Measurements from ENCODE around the gene CARNS1.
A peak's percentile ranks its signal among the peaks of the same experiment; 100 is the strongest.

Gene CARNS1

DNA sequence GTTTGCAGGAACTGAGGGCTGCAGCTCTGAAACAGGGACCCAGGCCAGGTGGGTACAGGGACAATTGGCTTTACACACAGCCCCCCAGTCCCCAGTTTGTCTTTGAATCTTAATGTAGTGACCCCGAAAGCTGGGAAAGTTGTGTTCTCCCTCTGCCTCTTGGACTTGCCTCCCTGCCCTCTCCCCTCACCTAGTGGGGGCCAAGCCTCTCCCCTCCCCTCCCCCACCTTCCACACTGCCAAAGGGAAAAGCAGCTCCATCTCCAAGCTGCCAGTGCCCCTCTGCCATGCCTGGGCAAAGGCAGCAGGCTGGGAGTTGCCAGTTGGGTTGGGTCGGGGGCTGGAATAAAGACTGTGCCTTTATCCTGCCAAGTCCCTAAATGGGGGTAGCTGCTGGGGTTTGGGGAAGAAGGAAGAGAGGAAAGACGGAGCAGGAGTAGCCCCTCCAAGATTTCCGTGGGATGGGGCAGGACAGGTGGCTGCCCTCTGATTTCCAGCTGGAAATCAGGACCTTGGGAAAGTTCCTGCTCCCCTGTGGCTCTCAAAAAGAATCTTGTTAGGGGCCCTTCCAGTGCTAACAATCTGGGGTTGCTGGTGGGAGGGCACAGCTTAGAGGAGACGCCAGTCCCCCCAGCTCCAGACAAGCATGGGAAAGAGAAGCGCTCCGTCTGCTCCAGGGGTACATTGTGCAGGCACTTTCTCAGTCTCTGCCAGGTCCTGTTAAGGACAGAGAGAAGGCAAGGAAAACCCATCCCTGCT is 39.2 kb upstream of the CARNS1 start:
- DNase-seq (ENCODE audit: low spot score) = no peak

DNA sequence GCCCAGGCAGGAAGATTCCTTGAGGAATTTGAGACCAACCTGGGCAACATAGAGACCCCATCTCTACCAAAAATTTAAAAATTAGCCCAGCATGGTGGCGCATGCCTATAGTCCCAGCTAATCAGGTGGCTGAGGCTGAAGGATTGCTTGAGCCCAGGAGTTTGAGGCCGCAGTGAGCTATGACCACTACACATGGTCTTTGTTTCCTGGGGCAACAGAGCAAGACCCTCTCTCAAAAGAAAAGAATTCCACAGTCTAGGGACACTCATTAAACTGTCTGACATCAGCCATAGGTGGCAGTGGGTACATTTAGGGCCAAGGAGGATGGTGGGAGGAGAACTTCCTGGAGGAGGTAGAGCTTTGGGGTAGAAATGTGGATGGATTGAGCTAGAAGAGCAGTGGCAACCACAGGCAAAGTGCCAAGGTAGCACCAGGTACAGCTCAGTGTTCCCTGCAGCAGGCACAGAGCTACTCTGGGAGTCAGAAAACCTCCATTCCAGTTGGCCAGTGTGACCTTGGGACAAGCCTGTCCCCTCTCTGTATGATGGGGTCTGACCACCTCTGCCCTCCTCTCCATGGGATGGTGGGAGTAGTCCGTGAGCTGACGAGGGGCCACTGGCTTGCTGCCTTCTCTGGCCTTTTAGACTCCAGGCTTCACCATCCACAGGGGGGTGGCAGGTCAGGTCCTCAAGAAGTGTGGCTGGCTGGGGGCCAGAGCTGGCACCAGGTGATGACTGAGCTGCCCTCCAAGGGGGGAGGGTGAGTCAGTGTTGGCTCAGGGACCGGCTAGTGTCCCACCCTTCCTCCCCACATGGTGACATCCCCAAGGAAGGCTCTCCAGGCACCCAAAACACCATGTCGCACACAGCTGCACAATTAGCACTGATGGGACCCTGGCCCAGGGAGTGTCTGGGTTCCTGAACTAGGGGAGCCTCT is 38.3 kb upstream of the CARNS1 start:
- peak; percentile 85 for DNase-seq (ENCODE audit: low spot score)

DNA sequence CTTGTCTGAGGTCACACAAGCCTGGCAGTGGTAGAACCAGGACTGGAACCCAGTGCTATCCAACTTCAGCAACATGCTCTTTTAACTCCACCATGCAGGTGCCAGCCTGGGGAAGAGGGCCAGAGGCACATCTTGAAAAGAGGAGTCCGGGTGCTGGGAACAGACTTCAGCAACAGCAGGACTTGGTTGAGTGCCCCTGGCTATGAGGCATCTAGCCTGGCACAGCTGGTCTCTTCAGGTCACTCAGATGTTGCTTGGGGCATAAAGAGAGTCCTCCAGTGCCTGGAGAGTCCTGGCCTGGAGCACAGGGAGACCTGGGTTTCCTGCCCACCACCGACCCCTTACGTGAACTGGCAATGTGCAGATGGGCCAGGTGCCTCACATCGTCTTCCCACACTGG is 36.9 kb upstream of the CARNS1 start:
- DNase-seq (ENCODE audit: low spot score) = no peak

DNA sequence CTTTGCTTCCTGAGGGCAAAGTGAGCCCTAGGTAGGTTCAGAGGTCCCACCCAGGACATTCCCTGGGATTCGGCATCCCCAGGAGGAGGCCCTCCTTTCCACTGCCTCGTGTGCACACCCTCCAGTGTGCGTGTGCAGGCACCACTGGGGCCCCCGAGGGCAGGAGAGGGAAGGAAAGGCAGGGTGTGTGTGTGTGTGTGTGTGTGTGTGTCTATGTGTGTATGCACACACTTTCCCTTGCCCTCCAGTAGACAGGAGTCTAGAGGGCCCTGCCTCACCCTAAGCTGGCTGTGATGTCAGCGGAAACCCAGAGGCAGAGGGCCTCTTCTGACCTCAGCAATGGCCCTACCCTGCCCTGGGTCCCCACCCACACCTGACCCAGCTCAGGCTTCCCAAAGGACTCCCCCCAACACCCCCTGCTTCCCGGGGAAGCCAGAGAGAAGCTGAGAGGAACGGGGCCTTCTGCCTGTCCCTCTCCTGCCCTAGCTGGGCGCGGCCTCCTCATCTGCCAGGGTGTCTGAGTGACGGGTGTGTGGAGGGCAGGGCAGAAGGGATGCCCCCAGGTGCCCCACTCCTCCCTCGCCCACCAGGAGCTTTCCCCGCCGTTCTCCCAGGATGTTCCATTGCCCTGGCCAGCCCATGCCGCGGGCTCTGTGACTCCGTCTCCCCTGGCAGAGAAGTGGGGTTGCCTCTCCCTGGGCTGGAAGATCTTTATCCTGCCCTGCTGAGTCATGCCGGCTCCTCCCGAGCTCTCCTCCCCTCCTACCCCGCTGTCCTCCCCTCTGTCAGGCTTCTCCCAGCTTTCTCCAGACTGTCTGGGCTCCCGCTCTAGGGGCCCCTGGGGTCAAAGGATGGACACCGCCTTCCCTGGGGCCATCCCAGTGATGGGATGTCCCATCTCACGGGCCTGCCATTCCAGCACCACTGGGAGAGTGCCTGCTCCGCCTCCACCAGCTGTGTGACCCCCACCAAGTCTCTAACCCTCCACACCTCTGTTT is 36.1 kb upstream of the CARNS1 start:
- DNase-seq (ENCODE audit: low spot score) = no peak

DNA sequence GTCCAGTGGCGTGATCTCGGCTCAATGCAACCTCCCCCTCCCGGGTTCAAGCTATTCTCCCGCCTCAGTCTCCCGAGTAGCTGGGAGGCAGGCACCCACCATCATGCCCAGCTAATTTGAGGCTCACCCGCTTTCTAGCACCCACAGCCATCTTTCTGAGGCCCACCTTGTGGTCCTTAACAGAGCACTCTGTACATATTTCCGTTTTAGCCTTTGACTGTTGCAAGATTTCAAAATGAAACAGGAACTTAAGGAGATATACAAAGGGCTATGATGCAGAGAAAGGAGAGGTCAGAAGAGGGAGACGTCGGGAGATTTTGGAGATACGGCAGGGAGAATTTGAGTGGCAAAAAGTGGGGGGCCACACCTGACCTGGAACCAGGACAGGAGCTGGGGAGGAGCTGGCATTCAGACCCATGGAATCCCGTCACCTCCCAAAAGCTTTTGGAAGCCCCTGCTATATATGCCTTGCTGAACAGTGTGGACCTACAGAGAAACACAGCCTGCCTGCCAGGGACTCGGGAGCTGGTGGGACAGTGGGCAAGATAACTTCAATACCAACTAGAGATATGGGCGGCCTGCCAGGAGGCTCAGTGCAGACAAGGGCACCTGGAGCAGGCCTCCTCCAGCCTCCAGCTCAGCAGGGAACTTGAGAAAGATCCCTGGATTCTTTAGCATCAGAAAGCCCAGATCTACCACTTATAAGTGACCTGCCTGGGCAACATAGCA is 34.1 kb upstream of the CARNS1 start:
- no peak for DNase-seq (ENCODE audit: low spot score)

DNA sequence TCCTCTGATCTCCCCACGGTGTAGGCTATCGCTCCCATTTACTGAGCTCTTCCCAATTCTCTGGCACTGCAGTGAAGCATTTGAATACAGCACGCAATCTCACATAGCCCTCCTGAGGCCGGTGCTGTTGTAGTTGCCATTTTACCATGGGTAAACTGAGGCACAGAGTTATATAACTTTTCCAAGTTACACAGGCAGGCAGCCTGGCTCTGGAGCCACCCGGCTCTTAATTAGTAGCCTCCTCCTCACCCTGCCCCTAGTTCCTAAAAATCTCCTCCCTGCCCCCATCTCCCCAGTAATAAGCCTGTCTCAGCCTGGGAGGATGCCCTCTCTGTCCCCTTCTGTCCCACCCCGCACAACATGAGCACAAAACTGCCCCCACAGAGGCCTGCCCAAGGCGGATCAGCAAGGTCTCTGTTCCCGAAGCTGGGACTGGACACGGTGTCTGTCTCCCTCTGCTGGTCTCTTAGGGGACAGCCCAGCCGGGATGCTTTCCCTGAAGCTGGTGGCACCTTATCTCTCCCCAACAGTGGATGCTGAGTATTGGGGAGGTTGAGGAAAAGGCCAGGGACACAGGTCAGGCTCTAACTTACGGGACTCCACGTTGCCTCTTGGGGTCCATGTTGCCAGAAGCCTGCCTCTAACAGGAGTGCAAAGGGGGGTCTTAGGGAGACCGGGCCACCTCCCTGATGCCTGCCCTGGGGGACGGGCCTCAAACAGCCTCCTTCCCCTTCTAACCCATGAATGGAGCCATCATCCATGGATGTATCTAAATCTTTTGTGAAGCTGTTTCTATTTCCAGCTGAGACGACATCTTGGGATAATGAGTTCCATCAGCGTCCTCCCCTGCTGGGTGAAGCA is 33.0 kb upstream of the CARNS1 start:
- DNase-seq (ENCODE audit: low spot score) = peak; percentile 82

DNA sequence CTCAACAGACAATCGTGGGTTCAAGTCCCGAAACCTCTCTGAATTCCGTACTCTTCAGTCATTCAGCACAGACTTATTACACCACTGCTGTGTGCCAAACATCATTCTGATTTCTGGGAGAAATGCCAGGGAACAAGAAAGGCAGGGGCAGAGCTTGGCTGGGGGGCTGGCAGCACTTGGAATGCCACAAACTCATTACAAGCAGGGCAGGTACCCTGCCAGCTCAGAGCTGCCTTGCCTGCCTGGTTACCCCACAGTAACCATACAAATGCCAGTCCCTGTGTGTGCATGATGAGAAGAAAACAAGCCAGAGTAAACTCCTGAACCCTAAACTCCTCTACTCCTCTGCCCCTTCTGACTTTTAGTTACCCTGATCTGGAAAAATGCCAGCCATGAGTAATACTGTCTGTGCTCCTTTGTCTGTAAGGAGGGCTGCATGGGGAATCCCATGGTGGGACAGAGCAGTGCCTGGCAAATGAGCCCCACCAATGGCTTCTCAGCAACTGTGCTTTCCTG is 30.6 kb upstream of the CARNS1 start:
- peak; percentile 89 for DNase-seq (ENCODE audit: low spot score)

DNA sequence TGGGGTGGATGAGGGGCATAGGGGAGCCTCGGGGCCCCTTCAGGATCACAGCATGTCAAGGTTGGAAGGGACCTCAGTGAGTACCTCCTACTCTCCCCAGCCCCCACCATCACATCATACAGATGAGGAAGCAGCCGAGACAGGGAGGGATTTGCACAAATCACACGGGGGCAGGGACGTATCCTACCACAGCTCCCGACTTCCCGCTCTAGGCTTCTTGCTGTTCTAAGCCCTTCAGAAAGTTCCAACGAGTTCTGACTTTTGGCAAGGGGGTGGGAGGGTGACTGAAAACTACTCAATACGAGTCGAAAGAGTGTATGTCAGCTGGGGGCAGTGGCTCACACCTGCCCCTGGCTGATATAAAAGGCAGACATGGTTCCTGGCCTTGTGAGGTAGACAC is 28.4 kb upstream of the CARNS1 start:
- DNase-seq (ENCODE audit: low spot score) = no peak

DNA sequence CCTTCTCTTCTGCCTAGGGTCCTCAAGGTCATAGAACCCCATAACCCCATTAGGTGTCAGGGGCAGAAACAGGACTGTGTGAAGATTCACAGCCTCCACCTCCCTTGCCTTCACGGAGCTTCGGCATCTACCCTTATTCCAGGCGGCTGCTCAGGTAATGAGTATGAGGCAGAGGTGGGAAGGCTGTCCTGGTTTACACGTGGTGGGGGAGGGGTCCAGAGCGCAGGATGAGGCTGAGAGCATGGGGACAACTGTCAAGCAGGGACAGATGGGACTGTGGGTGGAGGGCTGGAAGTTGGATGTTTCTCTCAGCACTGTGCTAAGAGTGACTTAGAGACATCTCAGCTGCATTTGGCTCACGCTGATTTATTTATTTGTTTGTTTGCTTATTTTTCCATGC is 28.0 kb upstream of the CARNS1 start:
- DNase-seq (ENCODE audit: low spot score) = no peak

DNA sequence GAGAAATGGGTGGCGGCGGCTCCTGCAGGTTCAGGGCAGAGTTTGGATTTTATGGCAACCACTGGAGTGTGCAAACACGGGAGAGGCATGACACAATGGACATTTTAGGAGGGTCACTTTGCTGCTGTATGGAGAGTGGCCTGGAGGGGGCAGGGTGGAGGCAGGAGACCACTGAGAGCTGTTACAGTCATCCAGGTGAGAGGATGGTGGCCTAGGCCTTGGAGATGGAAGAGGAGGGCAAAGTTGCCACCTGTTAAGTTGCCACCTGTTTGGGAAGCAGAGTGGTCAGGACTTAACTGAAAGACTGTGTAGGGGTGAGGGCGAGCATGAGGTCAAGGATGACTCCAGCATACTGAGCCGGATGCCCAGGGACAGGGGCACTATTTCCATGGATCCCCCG is 26.0 kb upstream of the CARNS1 start:
- DNase-seq (ENCODE audit: low spot score) = peak; percentile 56

DNA sequence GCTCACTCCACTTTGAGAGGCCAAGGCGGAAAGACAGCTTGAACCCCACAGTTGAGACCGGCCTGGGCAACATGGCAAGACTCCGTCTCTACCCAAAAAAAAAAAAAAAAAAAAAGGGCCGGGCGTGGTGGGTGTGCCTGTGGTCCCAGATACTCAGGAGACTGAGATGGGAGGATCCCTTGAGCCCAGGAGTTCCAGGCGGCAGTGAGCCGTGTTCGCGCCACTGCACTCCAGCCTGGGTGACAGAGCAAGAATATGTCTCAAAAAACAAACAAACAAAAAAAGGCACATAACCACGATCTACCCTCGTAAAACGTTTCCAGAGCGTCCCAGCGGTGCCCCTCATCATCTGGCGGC is 24.6 kb upstream of the CARNS1 start:
- DNase-seq (ENCODE audit: low spot score) = no peak

DNA sequence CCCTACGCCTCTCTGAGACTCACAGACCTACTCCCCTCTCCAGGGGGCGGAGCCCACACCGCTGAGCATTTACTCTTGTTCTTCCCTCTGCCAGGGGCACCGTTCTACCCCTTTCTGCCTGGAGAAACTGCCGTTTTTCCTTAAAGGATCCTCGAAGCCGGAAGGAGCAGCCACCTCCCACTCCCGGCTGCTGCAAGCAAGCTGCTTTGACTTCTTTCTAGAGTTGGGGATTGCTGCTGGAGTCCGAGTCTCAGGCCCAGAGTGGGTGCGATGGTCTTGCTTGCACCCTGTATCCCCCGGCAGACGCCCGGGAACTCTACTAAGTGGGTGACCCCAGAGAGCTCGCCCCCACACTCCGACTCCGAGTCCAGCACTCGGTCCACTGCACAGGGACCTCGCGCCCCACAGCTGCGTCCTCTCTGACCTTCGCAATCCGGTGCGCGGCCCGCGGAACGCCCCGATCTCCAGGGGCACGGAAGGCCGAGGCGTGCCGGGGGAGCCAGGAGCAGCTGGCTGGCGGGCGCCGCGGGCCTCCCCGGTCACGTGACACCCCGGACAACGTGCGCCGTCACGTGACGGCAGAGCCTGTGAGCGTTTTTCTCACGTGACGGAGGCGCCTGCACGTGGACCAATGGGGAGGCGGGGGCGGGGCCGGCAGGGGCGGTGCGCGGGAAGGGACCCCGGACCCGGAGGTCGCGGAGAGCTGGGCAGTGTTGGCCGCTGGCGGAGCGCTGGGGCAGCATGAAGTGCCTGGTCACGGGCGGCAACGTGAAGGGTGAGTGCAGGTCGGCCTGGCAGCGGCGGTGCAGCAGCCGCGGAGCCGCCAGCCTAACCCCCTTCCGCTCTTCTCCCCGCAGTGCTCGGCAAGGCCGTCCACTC is 23.9 kb upstream of the CARNS1 start, which contains the start of gene RAD9A:
Gene RAD9A (plus strand): TSS at position 683 of the 879 bp plus-strand sequence. CDS start 59 bp downstream, at position 742.
- DNase-seq (ENCODE audit: low spot score) = peak; percentile 91

DNA sequence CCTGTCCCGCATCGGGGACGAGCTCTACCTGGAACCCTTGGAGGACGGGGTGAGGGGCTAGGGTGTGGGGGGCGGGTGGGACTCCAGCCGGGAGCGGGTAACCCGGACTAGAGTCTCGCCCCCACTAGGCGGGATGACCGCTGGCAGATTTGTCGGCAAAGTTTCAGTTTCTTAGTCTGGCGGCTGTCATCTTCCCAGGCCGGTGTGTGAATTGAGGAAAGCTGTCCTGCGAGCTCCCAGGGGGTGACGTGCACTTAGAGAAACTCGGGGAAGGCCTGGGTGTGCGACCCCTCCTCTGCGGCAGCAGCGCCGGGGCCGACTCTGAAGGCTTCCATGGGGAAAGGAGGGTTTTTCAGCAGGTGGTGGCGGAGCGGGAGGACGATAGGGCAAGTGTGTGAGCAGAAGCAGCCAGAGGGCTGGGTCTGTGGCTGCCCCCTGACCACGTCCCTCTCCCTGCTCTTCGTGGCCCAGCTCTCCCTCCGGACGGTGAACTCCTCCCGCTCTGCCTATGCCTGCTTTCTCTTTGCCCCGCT is 23.2 kb upstream of the CARNS1 start:
- DNase-seq (ENCODE audit: low spot score) = no peak

DNA sequence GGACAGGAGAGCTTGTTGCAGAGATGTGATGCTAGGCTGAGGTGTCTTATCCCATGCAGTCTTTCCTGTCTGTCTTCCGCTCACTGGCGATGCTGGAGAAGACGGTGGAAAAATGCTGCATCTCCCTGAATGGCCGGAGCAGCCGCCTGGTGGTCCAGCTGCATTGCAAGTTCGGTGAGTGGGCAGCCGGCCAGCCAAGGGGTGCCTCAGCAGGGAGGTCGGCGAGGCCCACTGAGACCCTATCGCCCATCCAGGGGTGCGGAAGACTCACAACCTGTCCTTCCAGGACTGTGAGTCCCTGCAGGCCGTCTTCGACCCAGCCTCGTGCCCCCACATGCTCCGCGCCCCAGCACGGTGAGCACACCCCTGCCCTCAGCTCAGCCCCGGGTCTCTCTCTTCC is 22.0 kb upstream of the CARNS1 start:
- DNase-seq (ENCODE audit: low spot score) = no peak

DNA sequence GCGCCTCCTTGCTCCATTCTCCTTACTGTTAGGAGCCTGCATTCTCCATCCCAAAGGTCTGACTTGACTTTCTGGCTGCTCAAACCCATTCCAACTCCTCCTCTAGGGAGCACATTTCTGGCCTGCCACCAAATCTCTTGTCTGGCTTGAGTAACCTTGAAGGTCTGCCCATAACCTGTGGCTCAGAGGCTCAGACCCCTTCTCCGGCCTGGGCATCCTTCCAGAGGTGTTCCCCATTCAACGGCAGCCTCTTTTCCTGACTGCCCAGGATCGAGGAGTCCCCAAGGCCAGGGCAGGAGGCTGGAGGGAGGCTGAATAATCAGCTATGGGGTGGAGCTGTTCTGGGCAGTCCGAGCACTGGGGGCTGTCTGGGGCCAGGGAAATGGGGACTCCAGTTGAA is 21.5 kb upstream of the CARNS1 start:
- no peak for DNase-seq (ENCODE audit: low spot score)

DNA sequence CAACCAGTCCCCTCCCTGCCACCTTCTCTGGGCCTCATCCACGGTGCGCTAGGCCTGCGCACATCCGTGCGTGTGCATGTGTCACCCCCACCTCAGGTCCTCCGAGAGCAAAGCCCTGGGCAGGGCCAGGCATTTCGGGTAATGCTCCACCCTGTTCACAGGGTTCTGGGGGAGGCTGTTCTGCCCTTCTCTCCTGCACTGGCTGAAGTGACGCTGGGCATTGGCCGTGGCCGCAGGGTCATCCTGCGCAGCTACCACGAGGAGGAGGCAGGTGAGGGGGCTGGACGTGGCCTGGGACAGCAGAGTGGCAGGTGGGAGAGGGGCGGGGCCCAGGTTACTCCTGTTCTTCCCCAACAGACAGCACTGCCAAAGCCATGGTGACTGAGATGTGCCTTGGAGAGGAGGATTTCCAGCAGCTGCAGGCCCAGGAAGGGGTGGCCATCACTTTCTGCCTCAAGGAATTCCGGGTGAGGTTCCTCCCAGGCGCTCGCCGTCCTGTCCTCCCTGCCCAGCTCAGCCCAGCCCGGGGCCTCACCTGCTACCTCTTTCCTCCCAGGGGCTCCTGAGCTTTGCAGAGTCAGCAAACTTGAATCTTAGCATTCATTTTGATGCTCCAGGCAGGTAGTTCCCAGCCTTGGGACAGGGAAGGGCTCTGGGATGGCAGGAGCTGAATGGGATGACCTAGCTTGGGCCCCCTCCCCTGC is 19.8 kb upstream of the CARNS1 start:
- no peak for DNase-seq (ENCODE audit: low spot score)

DNA sequence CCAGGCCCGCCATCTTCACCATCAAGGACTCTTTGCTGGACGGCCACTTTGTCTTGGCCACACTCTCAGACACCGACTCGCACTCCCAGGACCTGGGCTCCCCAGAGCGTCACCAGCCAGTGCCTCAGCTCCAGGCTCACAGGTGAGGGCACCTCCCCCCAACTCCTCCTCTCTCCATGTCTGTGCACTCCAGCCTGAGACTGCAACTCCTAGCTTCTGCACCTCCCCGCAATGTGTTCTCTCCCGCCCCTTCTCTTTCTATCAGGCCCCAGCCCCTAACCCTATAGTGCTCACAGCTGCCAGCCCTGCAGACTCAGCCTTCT is 19.3 kb upstream of the CARNS1 start:
- no peak for DNase-seq (ENCODE audit: low spot score)
